ENCODE measurements around the gene GNPTG. TPM values are rescaled to one million over a fixed set of nuclear protein-coding genes. Genes with fewer than 3 reads are reported as not detected.

Gene GNPTG
- polyA plus RNA-seq, 1 experiment, result 113 TPM

- H3K36me3 ChIP-seq (ENCODE audit: control insufficient read depth, insufficient read depth, low read length), result peaks cover 55% of the 10 kb centered on the region
Observed at GRCh38 chr16:1320097-1320496, 31.6 kb upstream of the GNPTG start.

GRCh38 chr16:1320658-1321240 lies 31.0 kb upstream of the GNPTG start:
- DNase-seq (ENCODE audit: low read depth), result no peak
- ChIA-PET POLR2A (no interaction called here), CTCF (no interaction called here)
- no peak for TF ChIP-seq CTCF (IDR thresholded peaks at IDR 0.05; ENCODE audit: insufficient read depth, low read depth, low read length)
- Histone ChIP-seq H3K4me3 (ENCODE audit: low read depth, low read length) (no peak overlapping the region), H3K36me3 (ENCODE audit: control insufficient read depth, insufficient read depth, low read length) (peaks cover 56% of the 10 kb centered on the region), H3K27me3 (ENCODE audit: control insufficient read depth, insufficient read depth, low read length) (no peaks in the 10 kb centered on the region)

More at GRCh38 chr16:1320097-1320496, 31.6 kb upstream of the GNPTG start:
- TF ChIP-seq CTCF (IDR thresholded peaks at IDR 0.05; ENCODE audit: insufficient read depth, low read depth, low read length), result no peak
- no peak overlapping the region for H3K4me3 ChIP-seq (ENCODE audit: low read depth, low read length)
- DNase-seq (ENCODE audit: low read depth), result no peak
- POLR2A ChIA-PET, result no interaction called here
- no peaks in the 10 kb centered on the region for H3K27me3 ChIP-seq (ENCODE audit: control insufficient read depth, insufficient read depth, low read length)
- CTCF ChIA-PET, result no interaction called here

- no peak for DNase-seq (ENCODE audit: low read depth)
- ChIA-PET CTCF (no interaction called here), POLR2A (no interaction called here)
- H3K4me3 ChIP-seq (ENCODE audit: low read depth, low read length), result no peak overlapping the region
- no peaks in the 10 kb centered on the region for H3K27me3 ChIP-seq (ENCODE audit: control insufficient read depth, insufficient read depth, low read length)
- TF ChIP-seq CTCF (IDR thresholded peaks at IDR 0.05; ENCODE audit: insufficient read depth, low read depth, low read length), result no peak
- H3K36me3 ChIP-seq (ENCODE audit: control insufficient read depth, insufficient read depth, low read length), result peaks cover 49% of the 10 kb centered on the region
Observed at GRCh38 chr16:1322407-1322806, 29.3 kb upstream of the GNPTG start.

GRCh38 chr16:1323296-1324239 lies 28.2 kb upstream of the GNPTG start:
- no peaks in the 10 kb centered on the region for H3K27me3 ChIP-seq (ENCODE audit: control insufficient read depth, insufficient read depth, low read length)
- no peak for DNase-seq (ENCODE audit: low read depth)
- POLR2A ChIA-PET, result no interaction called here
- H3K36me3 ChIP-seq (ENCODE audit: control insufficient read depth, insufficient read depth, low read length), result peaks cover 39% of the 10 kb centered on the region
- no peak overlapping the region for H3K4me3 ChIP-seq (ENCODE audit: low read depth, low read length)
- CTCF ChIA-PET, result no interaction called here
- no peak for TF ChIP-seq CTCF (IDR thresholded peaks at IDR 0.05; ENCODE audit: insufficient read depth, low read depth, low read length)

- Histone ChIP-seq H3K36me3 (ENCODE audit: control insufficient read depth, insufficient read depth, low read length) (peaks cover 34% of the 10 kb centered on the region), H3K4me3 (ENCODE audit: low read depth, low read length) (no peak overlapping the region), H3K27me3 (ENCODE audit: control insufficient read depth, insufficient read depth, low read length) (no peaks in the 10 kb centered on the region)
- CTCF ChIA-PET, result no interaction called here
- TF ChIP-seq CTCF (IDR thresholded peaks at IDR 0.05; ENCODE audit: insufficient read depth, low read depth, low read length), result no peak
- no peak for DNase-seq (ENCODE audit: low read depth)
- POLR2A ChIA-PET, result no interaction called here
Observed at GRCh38 chr16:1324286-1324826, 27.4 kb upstream of the GNPTG start.

Measured in BJ (cell line).